ENCODE data around the gene EPX.

- TF ChIP-seq ZFP3 (CRISPR knock-in tag; IDR thresholded peaks at IDR 0.05) (no peak), PATZ1 (CRISPR knock-in tag; IDR thresholded peaks at IDR 0.05; ENCODE audit: borderline replicate concordance) (no peak), ARNTL (CRISPR knock-in tag; IDR thresholded peaks at IDR 0.05; ENCODE audit: borderline replicate concordance, low read depth) (no peak), CREB5 (CRISPR knock-in tag; IDR thresholded peaks at IDR 0.05; ENCODE audit: low read depth) (no peak), TOX (CRISPR knock-in tag; IDR thresholded peaks at IDR 0.05; ENCODE audit: borderline replicate concordance) (no peak), RARB (CRISPR knock-in tag; IDR thresholded peaks at IDR 0.05) (no peak), GLIS3 (CRISPR knock-in tag; IDR thresholded peaks at IDR 0.05) (no peak), ISL1 (CRISPR knock-in tag; IDR thresholded peaks at IDR 0.05) (no peak), ZNF565 (CRISPR knock-in tag; conservative IDR thresholded peaks at IDR 0.05; ENCODE audit: low read depth) (no peak), ZC3H10 (CRISPR knock-in tag; IDR thresholded peaks at IDR 0.05) (no peak), TSHZ2 (CRISPR knock-in tag; IDR thresholded peaks at IDR 0.05) (no peak), ZFP30 (CRISPR knock-in tag; IDR thresholded peaks at IDR 0.05) (no peak), POU6F1 (CRISPR knock-in tag; IDR thresholded peaks at IDR 0.05; ENCODE audit: borderline replicate concordance, low read depth) (no peak), SNAI2 (CRISPR knock-in tag; IDR thresholded peaks at IDR 0.05) (no peak)
Observed at GRCh38 chr17:58147930-58148434, 44.5 kb upstream of the EPX start, which contains the start of gene OR4D1.

Data from SK-N-SH treated with all-trans-retinoic acid at 6 μM for 48 hours (cell line).